GM21825 (cell line): ENCODE data around the gene FOXA1.

Experiments used
- ATAC-seq: cut with Tn5 transposase; IDR thresholded peaks from one replicate; pipeline ENCODE4 v1.9.1; 2021; ENCODE audit warnings: mild to moderate bottlenecking, moderate library complexity; ENCODE audit not compliant: unreplicated experiment

The FOXA1 gene

GRCh38 chr14:37594971-37595808, at the start of gene FOXA1, which contains the start of gene TTC6:
Gene FOXA1, minus strand, starts transcription at chr14:37595249. Its CDS starts 277 bp downstream, at chr14:37594972.
Gene TTC6, plus strand, starts transcription at chr14:37595629. Its CDS starts 26,436 bp downstream, at chr14:37622065.
- peak; percentile 12 for ATAC-seq

GRCh38 chr14:37643701-37644100, 48.7 kb upstream of the FOXA1 start:
- no peak for ATAC-seq

- no peak for ATAC-seq
These were observed 47.1 kb upstream of the FOXA1 start for GRCh38 chr14:37642125-37642524.

GRCh38 chr14:37641117-37641516, 46.1 kb upstream of the FOXA1 start:
- ATAC-seq = no peak

- no peak for ATAC-seq
These were observed 43.5 kb upstream of the FOXA1 start for GRCh38 chr14:37638599-37638998.

GRCh38 chr14:37637341-37637740, 42.3 kb upstream of the FOXA1 start:
- ATAC-seq = no peak

- no peak for ATAC-seq
These were observed 30.8 kb upstream of the FOXA1 start for GRCh38 chr14:37625597-37626595.

GRCh38 chr14:37623971-37624370, 28.9 kb upstream of the FOXA1 start:
- no peak for ATAC-seq

GRCh38 chr14:37623426-37623951, 28.4 kb upstream of the FOXA1 start:
- ATAC-seq = no peak

GRCh38 chr14:37622231-37622923, 27.3 kb upstream of the FOXA1 start:
- ATAC-seq = no peak

GRCh38 chr14:37620856-37621255, 25.8 kb upstream of the FOXA1 start:
- ATAC-seq = no peak

- ATAC-seq = no peak
These were observed 23.5 kb upstream of the FOXA1 start for GRCh38 chr14:37618498-37619028.

- ATAC-seq = no peak
These were observed 22.9 kb upstream of the FOXA1 start for GRCh38 chr14:37617864-37618365.

GRCh38 chr14:37616853-37617252, 21.8 kb upstream of the FOXA1 start:
- ATAC-seq = no peak

GRCh38 chr14:37615582-37616289, 20.7 kb upstream of the FOXA1 start:
- ATAC-seq = no peak

- no peak for ATAC-seq
These were observed 16.0 kb upstream of the FOXA1 start for GRCh38 chr14:37610945-37611523.

GRCh38 chr14:37608649-37609048, 13.6 kb upstream of the FOXA1 start:
- no peak for ATAC-seq

GRCh38 chr14:37606678-37607077, 11.6 kb upstream of the FOXA1 start:
- no peak for ATAC-seq

GRCh38 chr14:37603688-37604251, 8.7 kb upstream of the FOXA1 start:
- ATAC-seq = no peak
